Kidney (tissue), 14 donors: ENCODE results near the gene GNS. TPM values are rescaled to one million over a fixed set of nuclear protein-coding genes. Genes with fewer than 3 reads are reported as not detected.
A peak's percentile ranks its signal among the peaks of the same experiment; 100 is the strongest.

Source experiments
- DNase-seq, 5 donors: peaks; one replicate each; pipeline ENCODE4 v3.0.0-alpha.2; 2013 to 2020
- FAIRE-seq: peaks from 2 replicates; lab custom pipeline; 2012; peaks lifted over from hg19 to GRCh38; lab: Jason Lieb, UNC
- H3K27ac ChIP-seq, 2 donors: one replicate each; pipeline ENCODE4 v1.7.0; 2013; ENCODE audit warnings: low read depth in 2 of 2, low read length in 2 of 2, inconsistent platforms in 1 of 2
- H3K27me3 ChIP-seq: one replicate; pipeline ENCODE4 v1.7.1; 2013; ENCODE audit warnings: low read length, inconsistent platforms; ENCODE audit not compliant: control insufficient read depth, insufficient read depth
- H3K36me3 ChIP-seq, 3 donors: one replicate each; pipeline versions ENCODE4 v1.7.0 to v1.7.1; 2013; ENCODE audit warnings: low read length in 3 of 3, control low read depth in 1 of 3, inconsistent platforms in 1 of 3; ENCODE audit not compliant: insufficient read depth in 3 of 3, control insufficient read depth in 2 of 3
- H3K4me1 ChIP-seq, 3 donors: one replicate each; pipeline versions ENCODE4 v1.7.0 to v1.7.1; 2013; ENCODE audit warnings: low read length in 3 of 3, inconsistent platforms in 1 of 3, low read depth in 1 of 3; ENCODE audit not compliant: control insufficient read depth in 2 of 3, insufficient read depth in 2 of 3
- H3K4me3 ChIP-seq, 3 donors: one replicate each; pipeline versions ENCODE4 v1.7.0 to v1.8.1; 2013; ENCODE audit warnings: low read length in 3 of 3, control low read depth in 1 of 3, inconsistent platforms in 1 of 3
- H3K9ac ChIP-seq, 3 donors: one replicate each; pipeline versions ENCODE4 v1.7.0 to v1.7.1; 2013; ENCODE audit warnings: low read length in 3 of 3, control low read depth in 1 of 3, inconsistent platforms in 1 of 3
- H3K9me3 ChIP-seq, 3 donors: one replicate each; pipeline versions ENCODE4 v1.7.0 to v1.7.1; 2013; ENCODE audit warnings: low read length in 3 of 3, control low read depth in 1 of 3, inconsistent platforms in 1 of 3; ENCODE audit not compliant: control insufficient read depth in 2 of 3, insufficient read depth in 1 of 3
- CTCF ChIP-seq: IDR thresholded peaks from 3 replicates; pipeline ENCODE4 v1.5.1; 2012; ENCODE audit warnings: mild to moderate bottlenecking, moderate library complexity, borderline replicate concordance; ENCODE audit not compliant: insufficient read depth; ENCODE audit errors: extremely low read depth
- intact Hi-C: fragments of 100-400 bp; cut with DNase I; formaldehyde crosslinking; loops from one replicate; pipeline ENCODE4 v1.11.1; 2022
- polyA plus RNA-seq: library from polyadenylated mRNA; stranded (reverse); fragments of 350-450 nt; fragmentation: Illumina TruSeq; extraction: RNeasy Lipid Tissue Mini Kit (QIAGEN cat#74804); gene quantifications from one replicate; pipeline ENCODE4 v1.2.3, GENCODE V29; 2014; ENCODE audit warnings: low read depth, low replicate concordance; ENCODE audit not compliant: insufficient read depth
- total RNA-seq: library from RNA; stranded (reverse); fragmentation: NEBNext Ultra II Directional; extraction: Animal tissue kit (Norgen Biotek cat#: 25700); gene quantifications from one replicate; pipeline ENCODE4 v1.2.1, GENCODE V29; 2021
- donor health status: control.
- donor health status: control.
- donor health status: control.
- donor health status: control.
- donor health status: control.
- donor health status: DM: yes; HTN: yes; CAD: no.
- donor health status: Normal renal cell carcinoma (clear cell type).

Gene GNS
- total and polyA plus RNA-seq, 2 donors from 2014 or later: 108 to 215 TPM

- FAIRE-seq (no peak), DNase-seq (no peak)
- Histone ChIP-seq H3K27ac (peak overlapping the region in 1 of 2 donors; percentile 9), H3K36me3 (no peaks in the 10 kb centered on the region), H3K9ac (no peak overlapping the region), H3K27me3 (no peaks in the 10 kb centered on the region), H3K9me3 (no peaks in the 10 kb centered on the region), H3K4me1 (peaks cover 0 to 3% (median 2%) of the 10 kb centered on the region in 3 donors), H3K4me3 (no peak overlapping the region)
- intact Hi-C loops: no loop called here
- TF ChIP-seq CTCF: no peak
These were observed 79.0 kb downstream of the GNS start for GRCh38 chr12:64680235-64680634.

GRCh38 chr12:64679487-64680001, 79.7 kb downstream of the GNS start:
- H3K9ac ChIP-seq: no peak overlapping the region
- no peak for TF ChIP-seq CTCF
- H3K4me1 ChIP-seq: peaks cover 0 to 3% (median 2%) of the 10 kb centered on the region in 3 donors

GRCh38 chr12:64678835-64679234, 80.4 kb downstream of the GNS start:
- Histone ChIP-seq H3K9me3 (no peaks in the 10 kb centered on the region), H3K36me3 (no peaks in the 10 kb centered on the region), H3K27ac (no peak overlapping the region), H3K4me3 (no peak overlapping the region), H3K4me1 (peaks cover 2 to 3% (median 3%) of the 10 kb centered on the region in 3 donors), H3K9ac (no peak overlapping the region), H3K27me3 (no peaks in the 10 kb centered on the region)
- FAIRE-seq: no peak
- DNase-seq: no peak
- no peak for TF ChIP-seq CTCF
- intact Hi-C loops: no loop called here

More at GRCh38 chr12:64679487-64680001, 79.7 kb downstream of the GNS start:
- no peak for FAIRE-seq
- no peak overlapping the region for H3K4me3 ChIP-seq
- no peaks in the 10 kb centered on the region for H3K9me3 ChIP-seq
- no peaks in the 10 kb centered on the region for H3K36me3 ChIP-seq
- intact Hi-C loops: no loop called here
- no peaks in the 10 kb centered on the region for H3K27me3 ChIP-seq
- peak in 1 of 5 donors; percentile 83 for DNase-seq
- peak overlapping the region in 1 of 2 donors; percentile 9 for H3K27ac ChIP-seq

GRCh38 chr12:64678248-64678647, 81.0 kb downstream of the GNS start:
- Histone ChIP-seq H3K9me3 (no peaks in the 10 kb centered on the region), H3K27ac (no peak overlapping the region), H3K9ac (no peak overlapping the region), H3K4me3 (no peak overlapping the region), H3K4me1 (peaks cover 3 to 5% (median 3%) of the 10 kb centered on the region in 3 donors), H3K27me3 (no peaks in the 10 kb centered on the region), H3K36me3 (no peaks in the 10 kb centered on the region)
- intact Hi-C loops: no loop called here
- DNase-seq: no peak
- FAIRE-seq: no peak
- TF ChIP-seq CTCF: no peak
